CD4-positive, alpha-beta T cell treated with Interleukin-15 for 1 hour (primary cell): ENCODE data around the gene POLR2A.
A peak's percentile ranks its signal among the peaks of the same experiment; 100 is the strongest.
"Not testable (repeated sequence)": the region's sequence is repeated elsewhere in the genome, so short reads cannot be mapped to it uniquely, and the experiment has no call there.

Source experiments
- DNase-seq: peaks from one replicate; pipeline ENCODE4 v3.0.0-alpha.2; 2020

POLR2A gene

GRCh38 chr17:7460850-7461660 lies 23.1 kb upstream of the POLR2A start:
- no peak for DNase-seq

- no peak for DNase-seq
These were observed 21.4 kb upstream of the POLR2A start for GRCh38 chr17:7462474-7463371.

- no peak for DNase-seq
These were observed 20.8 kb upstream of the POLR2A start for GRCh38 chr17:7463372-7463846.

GRCh38 chr17:7464081-7464480 lies 20.1 kb upstream of the POLR2A start:
- no peak for DNase-seq

- DNase-seq, result no peak
These were observed 18.4 kb upstream of the POLR2A start for GRCh38 chr17:7465597-7466275.

GRCh38 chr17:7466318-7466638 lies 17.9 kb upstream of the POLR2A start:
- DNase-seq, result no peak

- DNase-seq, result peak; percentile 54
These were observed 17.4 kb upstream of the POLR2A start for GRCh38 chr17:7466639-7467341.

- no peak for DNase-seq
These were observed 16.7 kb upstream of the POLR2A start for GRCh38 chr17:7467498-7467897.

- DNase-seq, result no peak
These were observed 15.9 kb upstream of the POLR2A start for GRCh38 chr17:7468290-7468689.

- no peak for DNase-seq
These were observed 15.3 kb upstream of the POLR2A start for GRCh38 chr17:7468804-7469389.

- not testable (repeated sequence) for DNase-seq
These were observed 14.3 kb upstream of the POLR2A start for GRCh38 chr17:7469843-7470242.

GRCh38 chr17:7470457-7470973 lies 13.7 kb upstream of the POLR2A start:
- DNase-seq, result not testable (repeated sequence)

- no peak for DNase-seq
These were observed 12.4 kb upstream of the POLR2A start for GRCh38 chr17:7471729-7472128.

GRCh38 chr17:7474767-7475166 lies 9.4 kb upstream of the POLR2A start:
- DNase-seq, result not testable (repeated sequence)

GRCh38 chr17:7475764-7476422 lies 8.3 kb upstream of the POLR2A start:
- peak; percentile 55 for DNase-seq

GRCh38 chr17:7476494-7476893 lies 7.7 kb upstream of the POLR2A start:
- DNase-seq, result no peak

- no peak for DNase-seq
These were observed 7.2 kb upstream of the POLR2A start for GRCh38 chr17:7476951-7477350.

- peak; percentile 48 for DNase-seq
These were observed 6.5 kb upstream of the POLR2A start for GRCh38 chr17:7477392-7478275.

- DNase-seq, result peak; percentile 84
These were observed 5.6 kb upstream of the POLR2A start for GRCh38 chr17:7478276-7479212.
